AML-193 (cell line): ENCODE measurements around the gene SAC3D1.

Source experiments
- DNase-seq, 2 experiments: peaks; one replicate each; lab custom pipeline; 2025; lab: John Stamatoyannopoulos, UW

Gene SAC3D1

DNA sequence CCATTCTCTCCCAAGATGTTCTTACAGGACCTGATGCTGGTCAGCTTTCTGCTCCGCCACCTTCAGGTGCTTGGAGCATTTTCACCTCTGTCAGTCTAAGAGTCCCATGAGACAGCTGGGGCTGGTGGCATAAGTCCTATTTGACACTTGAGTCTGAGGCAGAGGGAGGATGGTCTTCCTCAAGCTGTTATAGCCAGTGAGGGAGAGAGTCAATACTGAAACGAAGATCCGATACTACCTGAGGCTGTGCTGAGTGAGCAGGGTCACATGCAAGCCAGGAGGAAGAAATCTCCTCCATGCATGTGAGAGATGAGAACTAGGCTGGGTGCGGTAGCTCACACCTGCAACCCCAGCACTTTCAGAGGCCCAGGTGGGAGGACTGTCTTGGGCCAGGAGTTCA, 48.6 kb downstream of the SAC3D1 start:
- DNase-seq = no peak

DNA sequence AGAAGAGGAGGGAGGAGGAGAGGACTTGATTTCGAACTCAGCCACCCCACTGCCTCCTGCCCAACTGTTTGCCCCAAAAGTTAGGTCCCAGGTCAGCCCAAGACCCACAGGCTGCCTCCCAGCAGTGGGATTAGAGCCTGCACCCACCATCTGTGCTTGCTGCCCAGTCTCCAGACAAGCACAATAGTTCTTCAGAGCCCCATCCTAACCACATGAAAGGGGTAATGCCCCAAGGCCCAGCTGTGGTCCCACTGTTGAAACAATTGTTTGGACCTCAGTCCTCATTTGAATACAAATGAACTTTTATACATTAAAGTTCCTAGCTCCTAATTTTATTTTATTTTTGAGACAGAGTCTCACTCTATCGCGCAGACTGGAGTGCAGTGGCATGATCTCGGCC, 49.6 kb downstream of the SAC3D1 start:
- no peak for DNase-seq
